Left renal pelvis (tissue), 4 donors: Measurements from ENCODE around the gene DISP2. TPM values are rescaled to one million over a fixed set of nuclear protein-coding genes. Genes with fewer than 3 reads are reported as not detected.

Source experiments
- DNase-seq, 4 donors: peaks; one replicate each; pipeline ENCODE4 v3.0.0-alpha.2; 2013; ENCODE audit warnings: low read depth in 4 of 4, low spot score in 3 of 4
- polyA plus RNA-seq, 4 donors: library from polyadenylated mRNA; unstranded; fragments of 120-200 nt; gene quantifications; one replicate each; pipeline ENCODE4 v1.2.1, GENCODE V29; 2013; ENCODE audit not compliant: insufficient read length in 4 of 4

Gene DISP2
- polyA plus RNA-seq, 4 donors = 0.11 to 4.6 (median 0.48) TPM

GRCh38 chr15:40386480-40386879, 28.5 kb downstream of the DISP2 start:
- no peak for DNase-seq

GRCh38 chr15:40388941-40389823, 31.2 kb downstream of the DISP2 start:
- no peak for DNase-seq

- no peak for DNase-seq
Observed at GRCh38 chr15:40389824-40390595, 32.0 kb downstream of the DISP2 start.

- DNase-seq = no peak
Observed at GRCh38 chr15:40392986-40393948, 35.2 kb downstream of the DISP2 start.

GRCh38 chr15:40397688-40398412, 39.8 kb downstream of the DISP2 start:
- no peak for DNase-seq

GRCh38 chr15:40398413-40398873, 40.4 kb downstream of the DISP2 start:
- DNase-seq = no peak

GRCh38 chr15:40399370-40399769, 41.4 kb downstream of the DISP2 start:
- no peak for DNase-seq

- DNase-seq = peak; percentile 81 to 88 (median 82)
Observed at GRCh38 chr15:40405501-40406381, 47.7 kb downstream of the DISP2 start, which contains the start of gene IVD. TSS of gene IVD (plus strand) at chr15:40405795. CDS start at chr15:40405828, 33 bp downstream.

GRCh38 chr15:40407330-40407990, 49.4 kb downstream of the DISP2 start:
- DNase-seq = no peak

- no peak for DNase-seq
Observed at GRCh38 chr15:40409366-40409765, 51.3 kb downstream of the DISP2 start.

GRCh38 chr15:40410476-40410875, 52.5 kb downstream of the DISP2 start:
- DNase-seq = no peak

- DNase-seq = no peak
Observed at GRCh38 chr15:40412095-40412759, 54.2 kb downstream of the DISP2 start.

GRCh38 chr15:40413036-40413435, 55.0 kb downstream of the DISP2 start:
- no peak for DNase-seq

GRCh38 chr15:40414816-40415215, 56.8 kb downstream of the DISP2 start:
- no peak for DNase-seq

GRCh38 chr15:40415226-40415625, 57.2 kb downstream of the DISP2 start:
- no peak for DNase-seq

- DNase-seq = no peak
Observed at GRCh38 chr15:40416056-40416455, 58.0 kb downstream of the DISP2 start.

GRCh38 chr15:40418126-40418525, 60.1 kb downstream of the DISP2 start:
- no peak for DNase-seq
